Activated naive CD4-positive, alpha-beta T cell (primary cell): ENCODE data around the gene LRRC25.
"Not testable (repeated sequence)": the region's sequence is repeated elsewhere in the genome, so short reads cannot be mapped to it uniquely, and the experiment has no call there.

Source experiments
- DNase-seq, 4 experiments: peaks; one replicate each; lab custom pipeline; 2025; lab: John Stamatoyannopoulos, UW

The LRRC25 gene

DNA sequence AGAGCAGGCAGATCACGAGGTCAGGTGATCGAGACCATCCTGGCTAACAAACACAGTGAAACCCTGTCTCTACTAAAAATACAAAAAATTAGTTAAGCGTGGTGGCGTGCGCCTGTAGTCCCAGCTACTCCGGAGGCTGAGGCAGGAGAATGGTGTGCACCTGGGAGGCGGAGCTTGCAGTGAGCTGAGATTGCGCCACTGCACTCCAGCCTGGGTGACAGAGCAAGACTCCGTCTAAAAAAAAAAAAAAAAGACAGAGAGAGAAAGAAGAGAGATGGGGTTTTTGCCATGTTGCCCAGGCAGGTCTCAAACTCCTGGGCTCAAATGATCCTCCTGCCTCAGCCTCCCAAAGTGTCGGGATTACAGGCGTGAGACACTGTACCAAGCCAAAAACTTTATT lies 8.3 kb upstream of the LRRC25 start:
- not testable (repeated sequence) for DNase-seq

DNA sequence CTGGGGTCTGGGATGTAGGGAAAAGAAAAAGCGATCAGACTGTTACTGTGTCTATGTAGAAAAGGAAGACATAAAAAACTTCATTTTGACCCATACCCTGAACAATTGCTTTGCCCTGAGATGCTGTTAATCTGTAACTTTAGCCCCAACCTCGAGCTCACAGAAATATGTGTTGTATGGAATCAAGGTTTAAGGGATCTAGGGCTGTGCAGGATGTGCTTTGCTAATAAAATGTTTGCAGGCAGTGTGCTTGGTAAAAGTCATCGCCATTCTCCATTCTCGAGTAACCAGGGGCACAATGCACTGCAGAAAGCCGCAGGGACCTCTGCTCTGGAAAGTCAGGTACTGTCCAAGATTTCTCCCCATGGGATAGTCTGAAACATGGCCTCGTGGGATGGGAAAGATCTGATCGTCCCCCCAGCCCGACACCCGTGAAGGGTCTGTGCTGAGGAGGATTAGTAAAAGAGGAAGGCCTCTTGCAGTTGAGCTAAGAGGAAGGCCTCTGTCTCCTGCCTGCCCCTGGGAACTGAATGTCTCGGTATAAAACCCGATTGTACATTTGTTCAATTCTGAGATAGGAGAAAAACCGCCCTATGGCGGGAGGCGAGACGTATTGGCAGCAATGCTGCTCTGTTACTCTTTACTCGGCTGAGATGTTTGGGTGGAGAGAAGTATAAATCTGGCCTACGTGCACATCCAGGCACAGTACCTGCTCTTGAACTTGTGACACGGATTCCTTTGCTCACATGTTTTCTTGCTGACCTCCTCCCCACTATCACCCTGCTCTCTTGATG lies 5.2 kb upstream of the LRRC25 start:
- not testable (repeated sequence) for DNase-seq

DNA sequence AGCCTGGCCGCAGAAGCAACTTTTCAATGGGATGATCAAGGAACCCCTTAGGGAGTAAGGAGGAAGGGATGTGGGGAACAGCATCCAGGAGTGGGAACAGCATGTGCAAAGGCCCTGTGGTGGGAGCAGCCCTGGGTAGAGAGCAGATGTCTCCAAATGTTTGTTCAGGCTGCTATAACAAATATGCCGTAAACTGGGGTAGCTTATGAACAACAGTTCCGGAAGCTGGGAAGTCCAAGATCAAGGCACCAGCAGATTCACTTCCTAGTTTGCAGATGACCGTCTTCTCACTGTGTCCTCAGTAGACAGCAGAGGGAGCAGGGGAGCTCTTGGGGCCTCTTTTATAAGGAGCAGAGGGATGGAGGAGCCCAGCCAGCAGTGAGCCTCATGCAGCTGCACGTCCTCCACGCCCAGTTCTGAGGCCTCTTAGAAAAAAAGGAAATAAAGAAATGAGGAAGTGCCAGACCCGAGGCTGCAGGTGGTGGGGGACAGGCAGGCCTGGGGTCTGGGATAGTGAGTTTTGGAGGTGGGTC lies 4.2 kb upstream of the LRRC25 start:
- DNase-seq, result no peak

DNA sequence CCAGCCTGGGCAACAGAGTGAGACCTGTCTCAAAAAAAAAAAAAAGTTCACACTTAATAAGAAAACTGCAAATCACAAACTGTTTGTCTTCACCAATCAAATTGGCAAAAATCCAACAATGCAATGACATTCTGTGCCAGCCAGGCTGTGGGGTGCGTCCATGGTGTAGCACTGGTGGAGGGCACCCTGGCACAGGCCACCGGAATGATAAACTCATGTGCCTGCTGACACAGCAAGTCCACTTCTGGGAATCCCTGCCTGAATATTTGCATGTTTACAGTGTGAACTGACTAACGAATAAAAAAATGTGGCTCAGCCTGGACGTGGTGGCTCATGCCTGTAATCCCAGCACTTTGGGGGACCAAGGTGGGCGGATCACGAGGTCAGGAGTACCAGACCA lies 1.6 kb upstream of the LRRC25 start:
- no peak for DNase-seq

DNA sequence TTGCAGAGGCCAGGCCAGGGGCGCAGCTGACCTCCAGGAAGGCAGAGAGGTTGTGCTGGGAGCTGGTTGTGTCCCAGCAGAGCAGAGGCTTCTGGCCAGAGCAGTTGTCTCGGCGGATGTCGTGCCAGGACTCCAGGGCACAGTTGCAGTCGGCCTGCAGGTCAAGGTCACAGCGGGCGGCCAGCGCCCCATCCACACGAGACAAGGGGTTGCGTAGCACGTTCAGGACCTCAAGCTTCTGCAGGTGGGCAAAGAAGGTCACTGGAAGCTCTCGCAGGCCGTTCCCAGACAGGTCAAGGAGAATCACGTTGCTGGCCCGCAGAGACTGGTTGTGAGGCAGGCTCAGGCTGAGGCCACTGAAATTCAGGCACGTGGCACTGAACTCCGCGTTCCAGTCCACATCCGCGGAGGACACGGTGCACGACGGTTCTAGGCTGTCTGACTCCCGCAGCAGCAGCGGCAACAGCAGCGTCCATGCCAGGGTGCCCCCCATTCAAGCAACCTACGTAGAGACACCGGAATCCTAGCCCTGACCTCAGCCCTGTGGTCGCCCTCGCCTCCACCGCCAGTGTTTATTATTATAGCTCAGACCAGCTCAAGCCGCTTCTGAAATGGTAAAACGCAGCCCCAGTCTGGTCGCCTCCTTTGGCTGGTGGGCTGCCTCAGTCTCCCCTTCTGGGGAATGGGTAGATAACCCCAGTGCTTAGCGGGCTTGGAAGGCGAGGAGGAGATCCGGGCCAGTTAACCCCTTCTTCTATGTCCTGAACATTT lies 766 bp downstream of the LRRC25 start:
- DNase-seq, result no peak

DNA sequence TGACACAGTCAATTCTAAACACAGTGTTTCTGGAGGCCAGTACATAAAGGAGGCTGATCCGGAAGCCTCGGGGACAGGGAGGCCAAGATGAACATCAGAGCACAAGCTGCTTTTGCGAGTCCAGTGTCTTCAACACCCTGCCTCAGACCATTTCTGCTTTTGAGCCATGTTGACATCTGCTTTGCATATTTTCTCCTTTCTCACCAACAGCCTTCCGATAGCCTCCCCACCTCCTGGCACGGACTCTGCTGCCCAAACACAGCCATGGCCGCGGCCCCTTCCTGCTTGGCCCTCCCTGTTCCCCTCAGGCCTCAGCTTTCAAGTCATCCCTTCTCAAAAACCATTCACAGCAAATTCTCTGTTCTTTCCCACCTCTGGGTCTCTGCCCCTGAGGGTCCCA lies 3.6 kb downstream of the LRRC25 start:
- DNase-seq, result no peak

DNA sequence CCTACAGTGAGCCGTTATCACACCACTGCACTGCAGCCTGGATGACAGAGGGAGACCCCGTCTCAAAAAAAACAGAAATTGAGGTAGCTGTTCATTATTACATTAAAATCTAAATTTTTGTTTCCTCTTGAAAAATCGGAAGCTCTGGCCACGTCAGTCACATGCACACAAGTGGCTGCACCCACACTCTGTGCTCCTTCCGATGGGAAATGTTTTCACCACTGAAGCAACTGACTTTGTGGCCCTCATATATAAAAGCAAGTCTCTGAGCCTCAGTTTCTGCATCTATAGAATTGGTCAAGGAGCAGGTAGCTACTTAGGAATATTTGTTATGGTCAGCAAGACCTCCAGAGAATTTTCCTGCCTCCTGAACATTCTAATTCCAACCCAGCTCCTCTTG lies 4.5 kb downstream of the LRRC25 start:
- no peak for DNase-seq

DNA sequence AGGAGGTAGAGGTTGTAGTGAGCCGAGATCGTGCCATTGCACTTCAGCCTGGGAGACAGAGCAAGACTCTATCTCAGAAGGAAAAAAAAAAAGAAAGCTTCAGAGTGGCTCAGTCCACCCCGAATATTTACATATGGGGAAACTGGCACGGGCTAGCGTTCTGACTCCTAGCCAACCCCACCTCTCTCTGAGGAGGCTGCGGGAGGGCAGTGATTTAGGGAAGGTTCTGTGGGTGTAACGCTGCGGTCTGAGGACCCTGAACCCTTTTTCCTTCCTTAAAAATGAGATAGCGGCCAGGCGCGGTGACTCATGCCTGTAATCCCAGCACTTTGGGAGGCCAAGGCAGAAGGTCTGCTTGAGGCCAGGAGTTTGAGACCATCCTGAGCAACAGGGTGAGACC lies 5.0 kb downstream of the LRRC25 start:
- no peak for DNase-seq

DNA sequence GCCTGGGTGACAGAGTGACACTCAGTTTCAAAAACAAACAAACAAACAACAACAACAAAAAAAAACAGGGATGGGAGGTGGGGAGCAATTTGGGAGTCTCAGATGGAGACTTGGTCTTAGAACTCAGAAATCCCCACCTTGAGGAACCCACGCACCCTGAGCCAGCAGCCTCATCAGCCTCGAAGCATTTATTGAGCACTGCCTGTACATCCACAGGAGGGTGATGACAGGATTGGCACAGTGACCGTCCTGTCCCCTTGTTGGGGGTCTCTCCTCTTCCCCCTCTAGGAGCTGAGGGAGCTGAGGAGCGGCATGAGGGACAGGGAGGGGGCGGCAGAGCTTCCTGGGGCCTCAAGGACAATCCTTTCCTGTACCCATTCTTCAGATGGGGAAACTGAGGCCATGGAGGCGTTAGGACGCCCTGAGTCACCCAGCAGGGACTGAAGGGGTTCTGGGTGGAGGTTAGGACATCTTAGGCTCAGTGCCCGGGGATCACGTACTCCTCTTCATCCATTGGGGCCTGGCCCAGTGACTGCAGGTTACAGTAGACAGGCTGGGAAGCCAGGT lies 5.8 kb downstream of the LRRC25 start:
- DNase-seq, result no peak

DNA sequence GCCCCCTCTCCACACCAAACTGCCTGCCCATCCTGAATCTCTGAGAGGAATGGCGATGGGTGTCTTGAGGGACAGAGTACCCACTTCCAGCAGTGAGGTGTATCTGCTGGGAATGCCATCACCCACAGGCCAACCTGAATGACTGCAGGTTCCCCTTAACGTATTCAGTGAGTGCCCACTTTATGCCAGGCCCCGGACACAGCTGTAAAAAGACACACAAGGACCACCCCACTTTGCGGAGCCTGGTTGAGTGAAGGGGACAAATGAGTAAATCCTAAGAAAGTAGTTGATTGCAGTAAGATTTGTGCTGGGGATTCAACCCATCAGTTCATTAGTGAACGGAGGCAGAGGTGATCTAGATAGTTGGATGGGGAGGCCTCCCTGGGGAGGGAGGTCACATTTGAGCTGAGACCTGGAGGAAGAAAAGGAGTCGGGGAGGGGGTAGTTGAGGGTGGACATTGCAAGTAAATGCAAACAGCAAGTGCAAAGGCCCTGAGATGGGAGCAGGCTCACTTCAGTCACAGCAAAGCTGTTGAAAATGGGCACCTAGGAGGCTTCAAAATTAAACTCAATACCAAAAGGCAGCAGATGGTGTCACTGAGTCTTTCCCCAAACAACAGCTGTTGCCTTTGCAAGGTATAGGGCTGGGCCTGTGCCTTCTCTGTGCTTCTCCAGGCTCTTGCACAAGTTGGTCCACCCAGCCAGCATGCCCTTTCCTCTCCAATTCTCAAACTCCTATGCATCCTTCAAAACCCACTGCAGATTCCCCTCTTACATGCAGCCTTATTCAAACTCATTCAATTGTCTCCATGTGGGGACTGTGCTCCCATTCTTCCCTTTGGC lies 7.1 kb downstream of the LRRC25 start:
- DNase-seq, result no peak

DNA sequence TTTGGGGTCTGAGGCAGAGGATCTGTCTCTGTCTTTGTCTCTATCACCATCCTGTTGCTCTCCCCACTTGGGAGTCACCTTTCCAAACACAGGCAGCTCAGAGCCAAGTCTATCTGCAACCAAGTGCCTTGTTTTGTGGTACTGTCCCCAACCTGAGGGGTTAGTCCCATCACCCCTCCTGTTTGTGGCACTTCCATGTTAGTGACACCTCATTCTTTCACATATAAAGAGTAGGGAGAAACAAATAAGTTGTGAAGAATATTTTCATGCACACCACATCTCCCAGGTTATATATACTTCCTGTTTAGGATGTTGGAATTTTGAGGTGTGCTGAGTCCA lies 7.7 kb downstream of the LRRC25 start:
- no peak for DNase-seq

DNA sequence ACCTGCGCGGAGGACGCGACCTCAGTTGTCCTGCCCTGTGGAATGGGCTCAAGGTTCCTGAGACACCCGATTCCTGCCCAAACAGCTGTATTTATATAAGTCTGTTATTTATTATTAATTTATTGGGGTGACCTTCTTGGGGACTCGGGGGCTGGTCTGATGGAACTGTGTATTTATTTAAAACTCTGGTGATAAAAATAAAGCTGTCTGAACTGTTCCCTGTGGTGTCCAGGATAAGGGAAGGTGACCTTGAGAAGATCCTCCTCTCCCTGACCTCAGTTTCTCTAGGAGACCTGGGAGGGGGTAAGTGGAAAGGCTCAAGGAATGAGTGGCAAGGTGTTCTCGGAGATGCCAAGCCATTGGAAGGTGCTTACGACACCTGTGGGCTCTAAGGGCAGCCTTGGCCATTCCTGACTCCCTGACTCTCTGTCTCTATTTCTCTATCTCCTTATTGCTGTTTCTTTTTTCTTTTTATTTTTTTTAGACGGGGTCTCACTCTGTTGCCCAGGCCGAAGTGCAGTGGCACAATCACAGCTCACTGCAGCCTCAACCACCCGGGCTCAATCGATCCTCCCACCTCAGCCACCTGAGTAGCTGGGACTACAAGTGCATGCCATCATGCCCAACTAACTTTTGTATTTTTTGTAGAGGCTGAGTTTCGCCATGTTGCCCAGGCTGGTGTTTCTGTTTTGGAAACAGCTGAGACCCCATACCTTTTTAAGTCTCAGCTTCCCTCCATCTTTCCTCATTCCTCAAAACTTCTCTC lies 8.3 kb downstream of the LRRC25 start:
- DNase-seq, result no peak

DNA sequence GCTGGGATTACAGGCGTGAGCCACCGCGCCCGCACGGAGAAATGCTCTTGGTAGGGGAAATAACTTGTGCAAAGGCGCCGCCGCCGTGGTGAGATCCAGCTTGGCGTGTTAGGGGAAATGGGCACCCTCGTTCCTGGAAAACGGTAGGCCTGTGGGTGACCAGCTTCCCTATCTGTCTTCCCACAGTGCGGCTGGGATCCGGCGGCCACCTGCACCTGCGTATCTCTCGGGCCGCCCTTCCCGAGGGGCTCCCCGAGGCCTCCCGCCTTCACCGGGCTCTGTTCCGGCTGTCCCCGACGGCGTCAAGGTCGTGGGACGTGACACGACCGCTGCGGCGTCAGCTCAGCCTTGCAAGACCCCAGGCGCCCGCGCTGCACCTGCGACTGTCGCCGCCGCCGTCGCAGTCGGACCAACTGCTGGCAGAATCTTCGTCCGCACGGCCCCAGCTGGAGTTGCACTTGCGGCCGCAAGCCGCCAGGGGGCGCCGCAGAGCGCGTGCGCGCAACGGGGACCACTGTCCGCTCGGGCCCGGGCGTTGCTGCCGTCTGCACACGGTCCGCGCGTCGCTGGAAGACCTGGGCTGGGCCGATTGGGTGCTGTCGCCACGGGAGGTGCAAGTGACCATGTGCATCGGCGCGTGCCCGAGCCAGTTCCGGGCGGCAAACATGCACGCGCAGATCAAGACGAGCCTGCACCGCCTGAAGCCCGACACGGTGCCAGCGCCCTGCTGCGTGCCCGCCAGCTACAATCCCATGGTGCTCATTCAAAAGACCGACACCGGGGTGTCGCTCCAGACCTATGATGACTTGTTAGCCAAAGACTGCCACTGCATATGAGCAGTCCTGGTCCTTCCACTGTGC lies 9.1 kb downstream of the LRRC25 start:
- DNase-seq, result peak; percentile 56 to 73 (median 62)

DNA sequence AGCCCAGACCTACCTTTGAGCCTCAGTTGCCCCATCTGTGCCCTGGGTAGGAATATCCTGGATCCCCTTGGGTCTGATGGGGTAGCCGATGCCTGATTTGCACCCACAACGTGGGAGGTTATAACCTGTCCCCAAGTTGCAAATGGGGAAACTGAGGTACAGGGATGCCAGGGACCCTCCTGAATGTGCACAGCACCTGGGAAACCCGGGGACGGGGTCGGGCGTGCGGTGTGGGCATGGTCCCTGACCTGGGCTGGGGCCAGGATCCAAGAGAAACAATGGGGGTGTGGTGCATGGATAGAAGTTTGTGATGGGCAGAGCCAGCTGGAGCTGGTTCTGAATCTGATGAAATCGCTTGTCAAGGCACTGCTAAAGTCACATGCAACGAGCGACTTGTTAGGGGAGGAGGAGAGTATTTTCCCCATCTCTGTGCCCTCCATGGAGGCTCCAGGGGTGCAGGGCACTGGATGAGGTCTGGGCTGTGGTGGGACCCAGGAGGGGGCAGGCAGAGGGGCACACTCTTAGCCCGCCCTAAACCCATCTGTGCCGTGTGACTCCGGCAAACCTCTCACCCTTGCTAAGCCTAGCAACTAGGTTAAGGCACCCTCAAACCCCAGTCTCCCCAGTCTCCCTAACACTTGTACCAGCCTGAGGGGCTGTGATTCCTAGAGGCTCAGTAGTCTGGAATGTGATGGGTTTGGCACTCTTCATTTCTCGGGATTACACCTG lies 10.7 kb downstream of the LRRC25 start:
- no peak for DNase-seq

DNA sequence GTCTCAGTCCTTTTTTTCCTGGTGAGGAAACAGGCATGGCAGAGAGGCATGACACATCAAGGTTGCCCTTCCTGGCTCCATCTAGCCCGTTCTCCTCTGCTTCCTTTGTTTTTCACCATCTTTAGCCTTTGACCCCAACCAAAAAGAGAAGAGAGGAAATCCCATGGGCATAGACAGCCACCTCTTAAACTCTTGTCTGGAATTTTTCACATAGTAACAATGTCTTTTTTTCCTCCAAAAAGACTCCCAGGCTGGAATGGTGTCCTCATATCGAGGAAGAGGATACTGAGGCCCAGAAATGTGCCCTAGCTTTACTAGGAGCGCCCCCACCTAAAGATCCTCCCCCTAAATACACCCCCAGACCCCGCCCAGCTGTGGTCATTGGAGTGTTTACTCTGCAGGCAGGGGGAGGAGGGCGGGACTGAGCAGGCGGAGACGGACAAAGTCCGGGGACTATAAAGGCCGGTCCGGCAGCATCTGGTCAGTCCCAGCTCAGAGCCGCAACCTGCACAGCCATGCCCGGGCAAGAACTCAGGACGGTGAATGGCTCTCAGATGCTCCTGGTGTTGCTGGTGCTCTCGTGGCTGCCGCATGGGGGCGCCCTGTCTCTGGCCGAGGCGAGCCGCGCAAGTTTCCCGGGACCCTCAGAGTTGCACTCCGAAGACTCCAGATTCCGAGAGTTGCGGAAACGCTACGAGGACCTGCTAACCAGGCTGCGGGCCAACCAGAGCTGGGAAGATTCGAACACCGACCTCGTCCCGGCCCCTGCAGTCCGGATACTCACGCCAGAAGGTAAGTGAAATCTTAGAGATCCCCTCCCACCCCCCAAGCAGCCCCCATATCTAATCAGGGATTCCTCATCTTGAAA lies 11.5 kb downstream of the LRRC25 start, which contains the start of gene GDF15:
TSS of gene GDF15 (plus strand) at position 484 of the 868 bp plus-strand sequence. CDS start at position 516, 32 bp downstream.
- no peak for DNase-seq

DNA sequence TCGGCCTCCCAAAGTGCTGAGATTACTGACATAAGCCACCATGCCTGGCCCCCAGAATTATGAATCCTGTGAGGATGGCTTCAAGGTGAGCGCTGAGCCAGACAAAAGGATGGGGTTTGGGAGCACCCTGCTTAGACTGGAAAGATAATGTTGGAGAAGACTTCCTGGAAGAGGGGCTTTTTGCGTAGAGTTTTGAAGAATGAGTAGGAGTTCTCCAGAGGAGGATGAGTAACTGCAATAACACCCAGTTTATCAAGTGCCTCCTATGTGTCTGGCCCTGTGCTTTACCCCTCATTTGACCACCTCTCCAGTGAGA lies 12.1 kb downstream of the LRRC25 start:
- no peak for DNase-seq

DNA sequence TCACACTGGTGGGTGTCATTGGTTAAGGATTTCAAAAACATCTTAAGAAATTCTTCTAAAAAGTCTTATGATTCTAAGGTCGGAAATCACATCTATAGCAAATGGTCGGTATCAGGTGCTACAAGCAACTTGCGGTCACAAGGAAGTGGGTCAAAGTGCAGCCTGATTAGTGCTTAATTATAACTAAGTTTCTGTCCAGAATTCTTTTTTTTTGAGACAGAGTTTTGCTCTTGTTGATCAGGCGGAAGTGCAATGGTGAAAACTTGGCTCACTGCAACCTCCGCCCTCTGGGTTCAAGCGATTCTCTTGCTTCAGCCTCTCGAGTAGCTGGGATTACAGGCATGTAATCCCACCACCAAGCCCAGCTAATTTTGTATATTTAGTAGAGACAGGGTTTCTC lies 12.6 kb downstream of the LRRC25 start:
- DNase-seq, result no peak

DNA sequence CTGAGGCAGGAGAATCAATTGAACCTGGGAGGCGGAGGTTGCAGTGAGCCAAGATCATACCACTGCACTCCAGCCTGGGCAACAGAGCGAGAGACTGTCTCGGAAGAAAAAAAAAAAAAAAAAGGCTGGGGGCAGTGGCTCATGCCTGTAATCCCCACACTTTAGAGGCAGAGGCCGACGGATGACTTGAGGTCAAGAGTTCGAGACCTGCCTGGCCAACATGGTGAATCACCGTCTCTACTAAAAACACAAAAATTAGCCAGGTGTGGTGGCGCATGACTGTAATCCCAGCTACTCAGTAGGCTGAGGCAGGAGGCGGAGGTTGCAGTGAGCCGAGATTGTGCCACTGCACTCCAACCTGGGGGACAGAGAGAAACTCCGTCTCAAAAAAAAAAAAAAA lies 13.8 kb downstream of the LRRC25 start:
- DNase-seq, result not testable (repeated sequence)

DNA sequence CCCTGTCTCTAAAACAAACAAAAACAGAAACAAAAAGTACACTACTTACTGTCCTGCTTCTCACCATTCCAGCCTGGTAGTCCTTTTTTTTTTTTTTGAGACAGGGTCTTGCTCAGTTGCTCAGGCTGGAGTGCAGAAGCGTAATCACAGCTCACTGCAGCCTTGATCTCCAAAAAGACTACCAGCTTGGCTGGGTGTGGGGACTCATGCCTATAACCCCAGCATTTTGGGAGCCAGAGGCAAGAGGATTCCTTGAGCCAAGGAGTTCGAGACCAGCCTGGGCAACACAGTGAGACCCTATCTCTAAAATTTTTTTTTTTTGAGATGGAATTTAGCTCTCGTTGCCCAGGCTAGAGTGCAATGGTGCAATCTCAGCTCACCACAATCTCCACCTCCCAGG lies 16.6 kb downstream of the LRRC25 start:
- no peak for DNase-seq
